Hematopoietic multipotent progenitor cell (in vitro differentiated cells): ENCODE measurements around the gene CACNA2D1. TPM values are rescaled to one million over a fixed set of nuclear protein-coding genes. Genes with fewer than 3 reads are reported as not detected.

Source experiments
- DNase-seq, 3 donors: peaks; one replicate each; pipeline ENCODE4 v3.0.0-alpha.2; 2011 to 2015; ENCODE audit warnings: low read depth in 2 of 3, low spot score in 2 of 3
- total RNA-seq: library from RNA; depleted of rRNA; stranded (reverse); fragments of >200 nt; gene quantifications from one replicate; pipeline ENCODE4 v1.2.3, GENCODE V29; 2012

The CACNA2D1 gene
- total RNA-seq, 1 donor: under 0.01 TPM

DNA sequence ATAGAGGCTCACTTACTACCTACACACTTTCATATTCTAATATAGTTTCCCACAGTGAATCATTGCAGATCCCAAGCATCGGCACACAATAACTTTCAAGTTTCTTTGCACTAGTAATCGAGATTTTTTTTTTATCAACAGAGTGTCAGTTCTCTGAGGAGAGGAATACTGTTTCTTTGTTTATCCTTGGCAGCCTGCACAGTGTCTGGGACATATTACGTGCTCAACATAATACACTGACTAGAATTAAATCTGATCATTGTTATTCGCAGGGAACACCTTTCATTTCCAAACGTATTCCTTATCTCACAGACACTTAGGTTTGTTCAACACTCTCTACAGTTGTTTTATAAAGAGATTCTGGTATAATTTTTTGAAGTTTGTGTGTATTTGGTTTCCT lies 95.3 kb downstream of the CACNA2D1 start:
- DNase-seq: no peak

DNA sequence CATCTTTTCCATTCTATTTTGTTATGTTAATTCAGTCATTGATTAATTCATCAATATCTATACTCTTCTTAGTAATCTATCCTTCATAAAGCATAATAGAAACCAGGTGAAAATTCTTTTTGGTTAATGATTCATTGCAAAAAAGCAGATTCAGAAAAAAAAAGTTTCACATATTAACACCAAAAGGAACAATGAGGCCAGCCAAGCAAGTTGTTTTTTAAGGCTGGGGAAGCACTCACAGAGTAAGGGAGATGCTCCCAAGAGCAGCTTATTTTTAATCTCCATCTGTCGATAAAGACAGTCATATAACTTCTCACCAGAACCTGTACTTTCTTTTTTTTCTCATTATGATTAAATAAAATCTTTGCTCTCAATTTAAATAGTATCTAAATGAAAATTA lies 95.8 kb downstream of the CACNA2D1 start:
- DNase-seq: no peak

DNA sequence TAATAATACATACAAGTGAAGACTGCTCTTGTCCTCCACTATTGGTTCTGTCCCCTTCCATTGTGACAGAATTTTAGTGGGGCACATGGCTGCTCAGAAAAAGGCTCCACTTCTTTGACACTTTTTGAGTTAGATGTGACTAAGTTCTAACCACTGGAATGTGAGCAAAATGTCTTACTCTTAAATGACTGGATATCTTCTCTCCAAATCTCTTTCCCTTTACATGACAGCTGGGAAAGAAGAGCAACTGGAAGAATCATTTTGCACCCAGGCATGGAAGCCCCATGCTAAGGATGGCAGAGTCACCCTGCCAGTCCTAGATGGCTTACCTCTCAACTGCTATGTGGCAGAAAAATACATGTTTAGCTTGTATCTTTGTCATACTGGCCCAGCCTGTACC lies 97.7 kb downstream of the CACNA2D1 start:
- DNase-seq: no peak

- no peak for DNase-seq
Observed at GRCh38 chr7:82343716-82344115, 99.9 kb downstream of the CACNA2D1 start.

GRCh38 chr7:82339958-82340357 lies 103.6 kb downstream of the CACNA2D1 start:
- DNase-seq: no peak

DNA sequence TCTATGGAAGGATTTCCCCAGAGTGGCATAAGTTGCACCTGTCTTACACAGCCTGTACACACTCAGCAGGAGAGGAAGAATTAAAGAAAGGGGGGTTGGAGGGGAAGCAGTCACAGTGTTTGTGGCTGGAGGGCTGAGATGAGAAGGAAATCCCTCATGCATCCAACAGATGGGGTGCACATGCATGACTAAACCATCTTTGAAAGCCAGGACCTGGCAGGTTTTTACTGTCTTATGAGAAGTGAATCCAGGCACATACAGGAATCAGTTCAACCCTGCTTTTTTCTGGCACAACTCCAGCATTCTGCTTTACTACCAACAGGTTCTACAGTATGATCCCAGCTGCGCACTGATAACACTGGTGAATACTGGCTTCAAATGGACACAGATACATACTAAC lies 107.7 kb downstream of the CACNA2D1 start:
- DNase-seq: peak in 1 of 3 donors; percentile 1

- no peak for DNase-seq
Observed at GRCh38 chr7:82335001-82335400, 108.6 kb downstream of the CACNA2D1 start.

- DNase-seq: no peak
Observed at GRCh38 chr7:82331234-82331633, 112.3 kb downstream of the CACNA2D1 start.

- no peak for DNase-seq
Observed at GRCh38 chr7:82330706-82331215, 112.8 kb downstream of the CACNA2D1 start.

- no peak for DNase-seq
Observed at GRCh38 chr7:82327898-82328297, 115.7 kb downstream of the CACNA2D1 start.

GRCh38 chr7:82325416-82325815 lies 118.2 kb downstream of the CACNA2D1 start:
- DNase-seq: no peak

- DNase-seq: no peak
Observed at GRCh38 chr7:82323806-82324205, 119.8 kb downstream of the CACNA2D1 start.

GRCh38 chr7:82319674-82320118 lies 123.9 kb downstream of the CACNA2D1 start:
- no peak for DNase-seq

GRCh38 chr7:82318786-82319185 lies 124.8 kb downstream of the CACNA2D1 start:
- DNase-seq: no peak

GRCh38 chr7:82317760-82318159 lies 125.8 kb downstream of the CACNA2D1 start:
- DNase-seq: no peak

- no peak for DNase-seq
Observed at GRCh38 chr7:82317257-82317721, 126.3 kb downstream of the CACNA2D1 start.

DNA sequence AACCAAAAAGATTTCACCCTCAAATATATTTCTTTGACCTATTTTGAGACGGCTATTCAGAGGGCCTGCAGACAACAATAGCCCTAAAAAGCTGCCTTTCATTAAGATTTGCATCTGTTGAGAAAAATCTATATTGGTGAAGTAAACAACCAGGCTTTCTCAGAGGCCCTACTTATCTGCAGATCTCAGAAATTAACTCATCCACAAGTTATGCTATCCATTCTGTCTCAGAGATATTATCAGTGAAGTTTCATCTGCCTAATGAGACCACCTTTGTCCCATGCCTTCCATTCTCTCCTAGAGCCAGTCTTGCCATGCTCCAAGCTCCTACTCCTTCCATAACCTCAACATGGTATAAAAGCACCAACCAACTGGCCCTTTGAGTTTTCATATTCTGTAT lies 130.3 kb downstream of the CACNA2D1 start:
- no peak for DNase-seq

- no peak for DNase-seq
Observed at GRCh38 chr7:82312646-82313045, 130.9 kb downstream of the CACNA2D1 start.

DNA sequence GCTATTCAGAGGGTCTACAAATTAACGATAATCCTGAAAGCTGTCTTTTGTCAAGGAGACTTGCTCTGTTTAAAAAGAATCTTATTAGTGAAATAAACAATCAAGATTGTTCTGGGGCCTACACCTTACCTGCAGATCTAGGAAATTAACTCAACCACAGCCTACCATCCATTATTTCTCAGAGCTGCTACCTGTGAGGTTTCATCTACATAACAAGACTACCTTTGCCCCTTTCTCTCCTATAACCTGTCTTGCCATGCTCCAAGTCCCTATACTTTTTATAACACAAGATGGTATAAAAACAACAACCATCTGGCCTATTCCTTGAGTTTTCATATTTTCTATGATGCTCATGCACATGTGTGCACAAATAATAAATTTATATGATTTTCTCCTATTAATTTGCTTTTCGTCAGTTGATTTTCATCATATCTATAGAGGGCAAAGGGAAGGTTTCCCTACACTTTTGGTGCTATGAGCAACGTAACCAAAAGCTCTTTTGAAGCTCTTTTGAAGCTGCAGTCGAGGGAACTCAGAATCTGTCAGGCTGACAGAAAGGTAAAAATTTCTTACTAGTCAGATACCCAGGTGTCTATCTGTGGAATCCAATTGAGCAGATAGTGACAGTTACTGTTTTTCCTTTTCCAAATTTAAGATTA lies 138.1 kb downstream of the CACNA2D1 start:
- no peak for DNase-seq

DNA sequence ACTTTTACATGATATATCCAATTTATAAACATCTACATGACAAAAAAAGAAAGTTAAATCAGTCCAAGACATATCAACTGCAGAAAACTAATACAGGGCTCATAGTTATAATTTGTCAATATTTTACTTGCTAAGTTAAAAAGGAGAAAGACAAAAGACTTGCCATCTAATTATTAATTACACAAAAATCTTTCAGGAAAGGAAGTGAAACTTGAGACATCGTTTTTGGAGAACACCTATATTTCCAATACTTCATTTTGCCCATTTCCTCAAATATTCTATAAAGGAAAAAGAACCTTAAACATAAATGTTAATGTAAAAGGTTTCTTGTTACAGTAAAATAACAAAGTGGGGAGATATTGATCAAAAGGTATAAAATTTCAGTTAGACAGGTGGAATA lies 148.7 kb downstream of the CACNA2D1 start:
- no peak for DNase-seq

- no peak for DNase-seq
Observed at GRCh38 chr7:82294382-82294784, 149.2 kb downstream of the CACNA2D1 start.

DNA sequence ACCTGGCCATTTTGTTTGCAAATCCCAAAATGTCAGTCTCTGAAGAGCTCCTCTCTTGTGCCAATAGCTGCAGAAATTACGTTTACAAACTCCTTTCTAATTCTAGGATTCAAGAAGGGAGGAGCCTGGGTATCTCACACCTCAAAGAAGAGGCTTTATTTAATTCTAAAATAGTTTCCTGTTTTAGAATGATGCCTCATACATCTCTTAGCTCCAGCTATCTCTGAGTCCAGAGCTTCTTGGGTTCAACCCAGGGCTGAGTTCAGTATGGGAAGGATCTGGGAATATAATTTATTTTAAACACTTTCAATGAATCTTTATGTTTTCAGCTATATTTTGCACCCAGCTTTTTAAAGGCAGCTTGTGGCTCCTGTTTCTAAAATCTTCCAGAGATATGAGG lies 150.1 kb downstream of the CACNA2D1 start:
- no peak for DNase-seq

DNA sequence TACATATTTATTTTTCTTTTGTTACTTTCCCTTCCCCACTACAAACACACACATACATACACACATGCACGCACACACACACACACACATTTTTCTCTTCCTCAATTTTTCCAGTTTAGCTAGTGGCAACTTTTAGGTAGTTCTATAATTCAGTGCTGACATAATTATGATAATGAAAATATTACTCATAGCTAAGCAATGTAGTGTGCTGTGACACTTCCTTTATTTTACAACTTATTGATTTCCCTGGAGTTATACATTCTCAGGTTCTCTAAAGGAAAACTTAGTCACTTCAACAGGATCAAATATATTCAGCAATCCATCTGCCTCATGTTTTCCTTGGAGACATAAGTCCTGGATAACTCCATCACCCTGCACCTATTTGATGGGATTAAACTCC lies 151.6 kb downstream of the CACNA2D1 start:
- no peak for DNase-seq
